GM21360 (cell line): ENCODE data around the gene RIPK4.

ENCODE experiments used
- ATAC-seq: cut with Tn5 transposase; IDR thresholded peaks from one replicate; pipeline ENCODE4 v1.9.1; 2021; ENCODE audit warnings: mild to moderate bottlenecking, moderate library complexity; ENCODE audit not compliant: unreplicated experiment

RIPK4 gene

DNA sequence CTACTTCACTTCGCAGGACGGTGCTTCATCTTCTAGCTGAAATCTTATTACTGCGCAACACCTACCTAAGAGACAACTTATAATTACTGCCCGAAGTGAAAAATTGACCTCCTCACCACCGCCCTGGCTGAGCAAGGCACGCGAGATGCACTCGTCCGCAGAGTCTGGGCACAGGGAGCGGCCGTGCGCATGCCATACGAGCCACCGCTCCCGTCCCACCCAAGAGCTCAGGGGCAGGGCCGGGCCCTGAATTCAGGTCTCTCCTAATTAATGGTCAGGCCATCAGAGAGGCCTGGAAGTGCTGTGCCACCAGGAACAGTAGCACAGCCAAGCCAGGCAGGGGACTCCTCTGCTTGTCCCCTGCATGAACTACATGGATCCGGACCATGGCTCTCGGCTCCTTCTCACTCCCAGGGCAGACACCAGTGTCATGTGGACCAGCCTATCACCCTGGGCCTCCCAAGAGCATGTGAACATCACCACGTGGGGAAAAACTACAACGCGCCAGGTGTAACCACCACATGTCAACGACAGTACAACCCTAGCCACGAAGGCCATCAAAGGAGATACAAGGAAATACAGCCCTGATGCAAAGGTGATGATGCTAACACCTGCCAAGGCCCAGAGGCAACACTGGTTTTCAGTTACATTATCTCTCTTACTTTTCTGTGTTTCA, 11.5 kb downstream of the RIPK4 start:
- ATAC-seq, result no peak

DNA sequence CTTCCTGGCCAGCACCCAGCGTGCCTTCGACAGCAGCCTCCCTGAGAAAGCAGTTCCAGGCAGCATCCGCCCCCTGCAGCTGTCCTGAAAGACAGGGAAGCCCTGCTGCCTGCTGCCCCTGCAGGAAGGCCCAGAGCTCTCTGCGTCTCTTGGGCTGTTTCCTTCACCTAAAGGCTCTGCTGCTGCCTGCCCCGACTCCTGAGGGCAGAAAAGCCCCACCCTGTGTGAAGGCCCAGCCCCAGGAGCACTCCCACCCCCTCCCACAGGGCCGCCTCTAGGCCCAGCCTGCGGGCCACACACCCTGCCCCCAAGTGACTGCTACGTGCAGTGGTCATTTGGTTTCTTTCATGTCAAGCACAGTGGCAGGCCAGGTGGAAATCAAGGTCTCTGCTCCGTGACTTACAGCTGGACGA, 12.4 kb downstream of the RIPK4 start:
- ATAC-seq, result no peak

DNA sequence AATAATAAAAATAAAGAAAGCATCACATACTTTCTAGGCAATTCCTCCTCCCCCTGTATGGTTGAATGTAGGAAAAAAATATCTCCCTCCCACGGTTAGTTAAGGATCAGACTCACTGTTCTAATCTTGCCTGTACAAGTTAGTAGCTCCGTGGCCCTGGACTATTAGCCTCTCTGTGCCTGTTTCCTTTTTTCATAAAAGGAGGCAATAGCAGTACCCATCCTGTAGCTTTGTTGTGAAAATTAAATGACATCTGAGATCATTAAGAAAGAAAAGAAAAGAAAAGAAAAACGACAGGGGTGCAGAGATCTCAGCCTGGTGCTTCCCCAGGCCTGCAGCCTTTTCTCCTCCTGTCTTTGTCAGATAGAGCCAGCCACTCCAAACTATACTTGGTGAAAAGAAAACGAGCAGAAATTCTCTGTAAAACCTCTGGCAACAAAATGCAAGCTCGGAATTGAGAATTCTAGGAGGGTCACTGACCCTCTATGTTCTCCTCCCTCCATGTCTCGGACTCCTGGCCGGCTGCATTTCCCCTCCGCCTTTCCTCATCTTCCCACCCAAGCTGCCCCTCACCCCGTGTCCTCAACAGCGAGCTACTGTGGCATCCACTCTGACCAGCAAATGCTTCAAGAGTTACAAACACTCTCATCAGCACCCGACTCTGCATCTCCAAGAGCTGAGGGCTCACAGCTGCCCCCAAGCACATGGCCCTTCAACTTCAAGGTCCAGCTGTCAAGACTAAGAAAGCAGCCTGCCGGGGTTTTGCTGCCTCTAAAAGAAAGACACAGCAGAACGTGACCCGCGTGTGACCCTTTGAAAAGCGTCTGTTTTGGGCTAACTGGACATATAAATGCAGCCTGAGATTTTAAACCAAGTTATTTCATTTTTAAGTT, 13.6 kb downstream of the RIPK4 start:
- no peak for ATAC-seq

DNA sequence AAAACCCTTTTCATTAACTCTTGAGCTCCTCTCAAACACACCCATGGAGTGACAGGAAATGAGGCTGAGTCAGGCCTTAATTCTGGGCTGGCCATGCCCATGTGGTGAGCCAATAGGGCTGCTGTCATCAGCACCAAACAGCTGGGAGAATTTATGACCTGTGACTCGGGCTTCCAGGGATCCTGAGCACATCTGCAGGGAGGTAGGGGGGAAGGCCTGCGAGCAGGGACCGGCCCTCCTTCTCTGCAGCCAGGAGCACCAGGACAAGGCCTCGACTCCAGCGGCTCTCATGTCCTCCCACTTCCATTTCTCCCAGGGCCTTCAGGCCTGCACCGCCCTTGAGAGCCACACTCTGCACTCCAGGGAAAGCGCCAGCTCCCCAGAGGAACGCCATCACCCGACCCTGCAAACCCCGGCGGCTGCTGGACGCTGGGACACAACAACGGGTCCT, 14.6 kb downstream of the RIPK4 start:
- ATAC-seq, result no peak

DNA sequence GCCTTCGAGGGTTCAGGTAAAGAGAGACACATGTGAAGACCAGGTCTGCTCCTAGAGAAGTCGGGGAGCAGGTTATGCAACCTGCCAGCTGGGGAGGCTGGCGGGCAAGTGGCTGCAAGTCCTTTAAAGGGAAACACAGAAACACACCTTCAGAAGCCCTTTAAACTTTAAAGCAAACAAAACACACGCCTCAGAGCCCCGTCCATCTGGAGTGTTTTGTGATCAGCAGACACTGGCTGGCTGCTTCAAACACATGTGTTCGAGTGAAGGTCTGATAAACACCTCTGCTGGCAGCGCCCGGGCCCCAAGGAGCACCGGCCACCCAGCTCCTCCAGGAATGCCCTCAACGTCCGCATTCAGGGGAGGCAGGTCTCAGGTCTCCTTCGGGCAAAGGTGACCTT, 15.2 kb downstream of the RIPK4 start:
- no peak for ATAC-seq

DNA sequence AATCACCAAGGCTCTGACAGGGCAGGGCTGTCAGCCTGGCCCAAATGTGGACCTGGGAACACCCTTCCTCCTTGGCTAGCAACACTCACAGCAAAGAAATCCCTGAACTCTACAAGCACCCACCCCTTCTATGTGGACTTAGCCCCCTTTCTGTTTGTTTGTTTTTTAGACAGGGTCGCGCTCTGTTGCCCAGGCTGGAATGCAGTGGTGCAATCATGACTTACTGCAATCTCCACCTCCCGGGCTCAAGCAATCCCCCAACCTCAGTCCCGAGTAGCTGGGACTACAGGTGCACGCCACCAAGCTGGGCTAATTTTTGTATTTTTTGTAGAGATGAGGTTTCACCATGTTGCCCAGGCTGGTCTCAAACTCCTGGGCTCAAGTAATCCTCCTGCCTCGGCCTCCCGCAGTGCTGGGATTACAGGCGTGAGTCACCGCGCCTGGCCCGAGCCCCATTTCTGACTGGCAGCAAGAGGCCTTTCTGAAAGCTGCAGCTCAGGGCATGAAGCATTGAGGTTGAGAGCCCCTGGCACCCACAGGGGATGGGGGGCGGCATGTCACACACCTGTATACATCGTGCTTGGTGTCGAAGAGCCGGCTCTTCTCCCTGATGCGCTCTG, 16.2 kb downstream of the RIPK4 start:
- ATAC-seq, result no peak

DNA sequence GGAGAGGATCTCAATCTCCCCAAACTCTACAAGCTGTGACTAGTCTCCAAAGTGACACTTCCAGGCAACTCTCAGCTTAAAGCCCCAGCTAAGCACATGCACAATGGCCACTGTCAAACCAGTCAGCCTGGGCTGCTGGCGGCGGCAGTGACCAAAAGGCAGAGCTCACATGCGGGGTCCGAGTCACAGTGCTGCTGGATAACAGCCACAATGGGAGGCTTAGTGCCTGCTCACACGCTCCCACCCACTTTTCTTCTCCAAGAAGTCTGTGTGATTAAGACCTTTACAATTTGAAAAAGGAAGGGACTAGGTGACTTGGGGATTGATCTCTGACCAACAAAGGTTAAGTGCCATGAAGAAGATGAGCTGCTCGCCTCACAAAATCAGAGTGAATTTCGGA, 16.8 kb downstream of the RIPK4 start:
- ATAC-seq, result no peak

DNA sequence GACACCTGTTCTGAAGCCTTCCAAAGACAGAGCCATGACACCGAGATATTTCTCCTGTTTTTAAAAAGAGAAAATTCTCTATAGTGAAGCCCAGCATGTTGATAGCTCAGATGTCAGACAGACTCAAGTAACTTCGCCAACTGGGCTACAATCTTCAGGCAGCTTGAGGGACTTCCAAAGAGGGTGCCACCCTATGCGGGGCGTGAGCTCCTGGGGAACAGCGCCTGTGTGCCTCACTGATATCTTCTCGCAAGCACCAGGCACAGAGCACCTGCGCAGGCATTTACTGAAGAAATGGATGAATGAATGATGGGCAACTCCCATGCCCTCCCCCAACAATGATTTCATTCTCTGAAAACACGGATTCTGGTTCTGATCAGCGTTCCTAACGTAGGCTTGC, 17.6 kb downstream of the RIPK4 start:
- ATAC-seq, result no peak

DNA sequence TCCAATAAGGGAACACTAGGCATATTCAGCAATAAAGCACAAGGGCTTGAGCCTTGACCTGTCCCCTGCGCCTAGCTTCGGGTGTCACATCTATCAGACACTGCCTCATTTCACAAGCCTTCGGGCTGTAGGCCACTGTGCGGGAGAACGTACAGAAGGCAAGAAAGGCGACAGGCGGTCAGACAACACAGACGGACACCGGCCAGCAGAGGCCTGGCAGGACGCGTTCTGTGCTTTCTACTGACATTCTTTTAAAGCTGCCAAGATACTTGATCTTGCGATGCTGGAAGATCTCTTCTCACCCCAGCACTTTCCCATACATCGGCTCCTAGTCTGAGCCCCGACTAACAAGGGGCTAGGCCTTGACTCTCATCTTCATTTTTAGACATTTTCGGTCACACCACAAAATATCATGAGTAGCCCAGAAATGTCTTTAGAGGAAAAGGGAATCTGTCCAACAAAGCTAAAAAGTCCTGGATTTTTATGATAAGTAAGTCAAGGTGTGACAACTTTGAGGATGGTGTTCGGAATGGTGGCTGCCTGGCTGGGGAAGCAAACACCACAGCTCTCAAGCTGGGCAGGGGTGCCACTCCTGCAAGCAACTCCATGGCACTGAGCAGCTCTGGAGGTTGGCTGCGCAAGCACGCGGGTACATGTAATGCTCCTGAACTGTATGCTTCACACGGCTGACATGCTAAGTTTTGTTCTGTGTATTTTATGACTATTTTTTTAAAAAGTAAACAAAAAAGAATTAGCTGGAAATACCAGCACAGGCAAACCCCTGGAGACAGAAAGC, 18.7 kb downstream of the RIPK4 start:
- ATAC-seq, result no peak

DNA sequence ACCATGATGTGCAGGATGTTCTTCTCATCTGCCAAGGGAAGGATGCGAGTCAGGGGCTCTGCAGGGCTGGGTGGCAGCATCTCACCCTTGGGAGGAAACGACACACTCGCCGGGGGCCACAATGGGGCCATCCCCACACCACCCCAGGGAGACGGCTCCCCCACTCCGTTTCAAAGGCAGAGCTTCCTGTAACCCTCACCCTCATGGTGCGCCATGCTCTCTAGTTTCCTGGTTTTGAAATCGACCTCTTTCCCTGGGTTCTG, 20.2 kb downstream of the RIPK4 start:
- no peak for ATAC-seq

DNA sequence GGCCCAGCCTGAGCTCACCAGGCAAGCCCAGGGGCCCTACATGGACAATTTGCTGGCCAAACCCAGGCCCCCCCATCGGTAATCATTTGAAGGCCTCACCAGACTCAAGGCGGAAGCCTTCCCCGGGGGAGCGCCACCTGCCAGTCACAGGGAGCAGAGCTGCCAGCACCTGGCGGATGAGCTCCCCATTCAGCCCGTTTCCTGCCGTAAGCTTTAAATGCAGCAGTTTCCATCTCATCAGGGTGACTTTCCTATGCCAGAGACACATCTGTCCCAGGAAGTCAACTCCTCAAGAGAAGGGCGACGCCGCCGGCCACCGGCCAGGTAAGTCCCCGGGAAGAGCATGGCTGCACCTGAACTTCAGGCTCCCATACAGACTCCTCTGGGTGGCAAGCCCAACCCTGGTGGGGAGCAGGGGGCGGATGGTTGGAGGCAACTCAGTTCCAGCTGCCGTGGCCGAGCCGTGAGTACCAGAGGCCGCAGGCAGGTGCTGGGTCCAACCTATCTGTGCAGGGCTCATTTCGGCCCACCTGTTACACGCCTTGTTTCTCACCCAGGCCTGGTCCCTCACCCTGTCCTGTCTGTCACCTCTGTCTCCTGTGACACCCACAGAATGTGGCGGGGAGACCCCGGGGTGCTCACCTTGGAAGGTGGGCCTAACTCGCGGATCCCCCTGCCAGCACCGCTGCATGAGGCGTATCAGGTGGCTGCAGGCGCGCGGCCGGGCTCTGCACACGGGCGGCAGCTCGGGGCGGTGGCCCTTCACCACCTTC, 20.7 kb downstream of the RIPK4 start:
- no peak for ATAC-seq

DNA sequence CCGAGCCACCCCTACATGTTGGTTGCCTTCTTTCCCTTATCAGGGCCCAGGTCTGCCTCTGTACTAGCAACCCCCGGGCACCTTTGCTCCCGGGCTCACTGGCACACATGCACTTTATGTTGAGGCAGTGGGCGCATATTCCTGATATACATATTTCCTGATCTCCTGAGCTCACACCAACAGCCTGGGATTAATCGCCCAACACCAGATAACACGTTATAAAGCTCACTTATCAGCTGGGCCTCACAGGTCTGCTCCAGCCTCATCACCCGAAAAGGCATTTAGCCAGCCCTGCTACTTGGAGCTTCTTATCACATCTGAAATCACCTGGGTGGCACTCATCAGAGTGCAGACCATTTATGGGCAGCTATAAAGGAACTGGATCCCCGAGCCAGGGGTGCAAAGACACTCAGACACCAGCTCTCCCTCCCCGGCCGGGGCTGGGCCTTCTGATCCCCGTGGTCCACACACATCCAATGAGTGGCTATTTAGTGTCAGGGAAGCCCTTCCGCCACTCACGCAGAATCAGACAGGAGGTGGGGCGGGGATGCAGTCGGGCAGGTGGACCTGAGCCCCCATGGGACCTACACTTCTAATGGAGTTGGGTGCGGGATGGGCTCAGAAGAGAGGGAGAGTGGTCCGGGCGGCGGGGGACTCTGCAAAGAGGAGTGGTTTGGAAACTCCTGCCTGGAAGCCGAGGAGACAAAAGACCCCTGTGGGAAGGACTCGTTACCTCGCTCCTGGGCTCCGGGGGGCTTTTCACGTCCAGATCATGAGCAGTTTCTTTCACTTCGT, 21.6 kb downstream of the RIPK4 start:
- ATAC-seq, result no peak

DNA sequence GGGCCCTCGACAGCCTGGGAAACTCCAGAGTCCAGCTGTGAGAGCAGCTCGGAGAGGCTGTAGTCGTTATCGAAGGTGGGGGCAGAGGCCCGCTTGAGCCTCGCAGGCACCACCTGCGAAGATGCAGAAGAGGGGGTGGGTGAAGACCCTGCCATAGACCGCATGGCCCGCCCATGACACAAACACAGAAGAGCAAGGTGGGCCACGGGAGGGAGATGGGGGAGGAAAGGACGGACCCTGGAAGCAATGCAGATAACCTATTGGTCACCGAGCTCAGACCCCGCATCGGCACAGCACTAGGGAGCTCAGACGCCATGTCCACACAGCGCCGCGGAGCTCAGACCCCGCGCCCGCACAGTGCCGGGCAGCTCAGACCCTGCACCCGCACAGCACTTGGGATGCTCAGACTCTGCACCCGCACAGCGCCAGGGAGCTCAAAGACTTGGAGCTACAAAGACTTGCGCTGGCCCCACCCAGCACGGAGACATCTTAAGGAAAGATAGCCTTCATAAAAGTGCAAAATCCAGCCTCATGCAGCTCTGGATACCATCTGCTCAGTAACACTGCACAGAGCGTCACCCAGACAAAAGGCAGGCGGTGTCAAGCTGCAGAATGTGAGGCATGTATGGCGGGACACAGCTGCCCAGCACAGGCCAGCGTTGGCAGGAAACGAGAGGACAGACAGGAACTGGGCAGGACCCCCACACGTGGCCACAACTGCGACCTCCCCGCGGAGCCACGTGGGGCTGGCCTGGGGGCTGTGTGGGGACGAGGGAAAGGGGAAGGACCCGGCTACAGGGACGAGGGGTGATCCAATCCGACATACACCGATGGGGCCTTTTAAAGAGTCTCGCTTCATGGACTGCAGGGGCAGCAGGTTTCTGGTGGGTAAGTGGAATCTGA, 22.6 kb downstream of the RIPK4 start:
- ATAC-seq, result no peak

DNA sequence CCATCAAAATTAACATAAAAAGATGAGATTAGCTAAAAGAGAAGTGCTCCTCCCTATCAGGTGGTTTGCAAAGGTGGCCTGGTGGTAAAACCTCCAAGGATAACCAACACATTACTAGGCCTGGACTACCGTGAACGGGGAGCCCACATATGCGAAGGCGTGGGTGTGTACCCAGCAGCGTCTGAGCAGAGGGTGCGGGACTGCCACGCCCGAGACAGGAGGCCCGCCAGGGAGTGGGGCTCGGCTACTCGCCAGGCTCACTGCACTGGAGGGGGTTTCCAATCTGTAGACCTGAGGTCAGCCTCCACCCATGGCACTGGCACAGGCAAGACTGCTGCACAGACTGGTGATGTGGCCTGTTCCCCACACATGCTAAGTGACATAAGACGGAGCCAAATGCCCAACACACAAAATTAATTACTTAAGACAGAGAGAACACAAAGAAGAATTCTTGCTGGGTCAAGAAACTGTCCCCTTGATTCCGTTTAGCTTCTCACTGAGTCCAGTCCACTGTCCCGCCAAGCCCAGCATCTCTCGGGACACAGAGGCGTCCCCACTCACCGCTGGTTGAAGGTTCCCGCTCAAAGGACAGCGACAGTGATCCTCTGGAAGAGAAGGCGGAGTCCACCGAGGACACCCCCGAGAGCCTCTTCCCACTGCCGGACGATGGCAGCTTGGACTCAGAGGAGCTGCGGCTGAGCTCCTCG, 23.4 kb downstream of the RIPK4 start:
- ATAC-seq, result no peak

DNA sequence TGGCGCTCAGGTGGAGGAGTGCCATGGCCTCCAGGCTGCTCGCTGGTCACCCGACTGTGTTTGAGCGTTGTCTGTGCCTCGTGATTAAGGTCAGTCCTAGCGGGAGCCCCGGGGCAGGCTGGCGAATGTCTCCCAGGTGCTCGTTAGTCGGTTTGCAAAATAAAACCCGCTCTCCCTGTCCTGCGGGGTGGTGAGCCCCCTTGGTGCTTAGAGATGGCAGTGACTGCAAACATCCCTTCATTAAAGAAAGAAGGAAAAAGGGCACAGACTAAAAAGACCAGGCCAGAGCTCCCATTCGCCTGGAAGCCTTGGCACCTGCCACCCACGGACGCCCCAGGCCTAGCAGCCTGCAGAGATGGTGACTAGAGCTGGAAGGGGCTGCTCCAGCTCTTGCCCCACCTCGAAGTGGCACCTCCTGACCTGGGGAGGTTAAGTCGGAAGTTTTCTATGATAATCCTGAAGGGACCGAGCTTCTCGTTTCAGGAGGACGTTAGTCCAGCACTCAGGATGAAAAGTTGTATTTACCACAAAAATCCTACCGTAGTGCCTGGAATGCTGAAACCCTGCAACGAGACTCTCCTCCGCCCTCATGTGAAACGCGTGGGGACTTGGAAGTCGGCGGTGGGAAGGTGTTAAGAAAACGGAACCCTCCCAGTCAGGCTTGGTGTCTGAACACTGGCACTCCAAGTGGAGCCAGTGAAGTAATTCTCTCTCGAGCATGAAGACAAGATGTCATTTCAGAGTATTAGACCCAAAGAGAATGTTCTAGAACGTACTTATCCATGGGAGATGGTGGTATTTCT, 24.6 kb downstream of the RIPK4 start:
- ATAC-seq, result no peak

DNA sequence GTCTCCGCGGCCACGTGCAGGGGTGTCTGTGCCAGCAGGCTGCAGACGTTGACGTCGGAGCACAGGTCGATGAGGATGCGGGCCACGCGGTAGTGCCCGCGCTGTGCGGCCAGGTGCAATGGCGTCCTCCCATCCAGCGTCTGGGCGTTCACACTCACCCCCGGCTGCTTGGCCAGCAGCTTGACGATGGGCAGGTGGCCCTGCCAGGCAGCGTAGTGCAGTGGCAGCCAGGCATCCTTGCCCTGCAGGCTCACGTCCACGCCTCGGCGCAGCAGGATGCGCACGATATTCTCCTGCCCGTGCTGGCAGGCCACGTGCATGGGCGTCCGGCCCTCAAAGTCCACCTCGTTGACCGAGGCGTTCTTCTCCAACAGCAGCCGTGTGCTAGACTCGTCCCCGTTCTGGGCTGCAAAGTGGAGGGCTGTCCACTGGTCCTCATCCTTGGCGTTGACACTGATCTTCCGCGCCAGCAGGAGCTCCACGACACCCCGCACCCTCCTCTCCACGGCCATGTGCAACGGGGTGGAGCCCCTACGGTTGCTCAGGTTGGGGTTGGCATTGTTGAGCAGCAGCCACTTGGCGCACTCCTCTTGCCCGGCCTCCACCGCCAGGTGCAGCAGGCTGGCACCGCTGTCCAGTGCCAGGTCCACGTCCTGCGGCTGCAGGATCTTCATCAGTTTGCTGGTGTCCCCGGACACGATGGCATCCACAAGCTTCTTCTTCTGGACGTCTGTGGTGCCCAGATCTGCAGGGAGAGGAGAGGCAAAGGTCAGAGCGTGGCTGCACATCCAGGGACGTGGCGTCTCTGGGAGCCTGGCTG, 25.4 kb downstream of the RIPK4 start:
- no peak for ATAC-seq
